Measurements from ENCODE around the gene ZNF407.

The ZNF407 gene

DNA sequence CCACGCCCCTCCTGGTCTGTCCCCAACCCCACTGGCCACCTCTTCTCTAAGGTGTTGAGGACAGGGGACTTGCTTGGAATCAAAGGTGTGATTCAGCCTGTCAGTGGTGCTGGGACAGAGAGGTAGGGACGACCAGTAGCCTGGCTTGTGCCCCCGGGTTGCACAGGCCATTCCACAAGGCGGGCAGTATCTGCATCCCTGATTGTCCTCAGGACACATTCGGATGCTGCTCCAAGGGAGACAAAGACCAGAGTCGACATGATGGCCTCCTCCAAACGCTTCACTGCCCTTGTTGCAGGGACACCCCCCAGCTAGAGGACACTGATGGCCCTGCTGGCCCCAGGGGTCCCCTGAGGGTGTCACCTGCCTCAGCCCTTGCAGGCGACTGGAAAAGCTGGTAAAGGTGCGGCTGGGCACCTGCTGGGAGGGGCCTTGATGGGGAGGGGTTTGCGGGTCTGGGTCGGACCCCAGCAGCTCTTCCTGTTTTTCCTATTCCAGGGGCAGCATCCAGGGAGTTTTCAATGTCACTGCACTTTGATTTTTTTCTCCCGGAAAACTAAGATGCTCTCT is 513.3 kb downstream of the ZNF407 start:
- H3K4me3 ChIP-seq (ENCODE audit: insufficient read depth, low read length, poor library complexity, severe bottlenecking), result no peak overlapping the region
- no peaks in the 10 kb centered on the region for H3K27me3 ChIP-seq (ENCODE audit: low read length)
- no peaks in the 10 kb centered on the region for H3K36me3 ChIP-seq (ENCODE audit: low read length)
- no peaks in the 10 kb centered on the region for H3F3A ChIP-seq (ENCODE audit: insufficient read depth)
- no peak overlapping the region for H3K4me2 ChIP-seq (ENCODE audit: low read depth, low read length, poor library complexity, severe bottlenecking)
- TF ChIP-seq, protein P1, sequence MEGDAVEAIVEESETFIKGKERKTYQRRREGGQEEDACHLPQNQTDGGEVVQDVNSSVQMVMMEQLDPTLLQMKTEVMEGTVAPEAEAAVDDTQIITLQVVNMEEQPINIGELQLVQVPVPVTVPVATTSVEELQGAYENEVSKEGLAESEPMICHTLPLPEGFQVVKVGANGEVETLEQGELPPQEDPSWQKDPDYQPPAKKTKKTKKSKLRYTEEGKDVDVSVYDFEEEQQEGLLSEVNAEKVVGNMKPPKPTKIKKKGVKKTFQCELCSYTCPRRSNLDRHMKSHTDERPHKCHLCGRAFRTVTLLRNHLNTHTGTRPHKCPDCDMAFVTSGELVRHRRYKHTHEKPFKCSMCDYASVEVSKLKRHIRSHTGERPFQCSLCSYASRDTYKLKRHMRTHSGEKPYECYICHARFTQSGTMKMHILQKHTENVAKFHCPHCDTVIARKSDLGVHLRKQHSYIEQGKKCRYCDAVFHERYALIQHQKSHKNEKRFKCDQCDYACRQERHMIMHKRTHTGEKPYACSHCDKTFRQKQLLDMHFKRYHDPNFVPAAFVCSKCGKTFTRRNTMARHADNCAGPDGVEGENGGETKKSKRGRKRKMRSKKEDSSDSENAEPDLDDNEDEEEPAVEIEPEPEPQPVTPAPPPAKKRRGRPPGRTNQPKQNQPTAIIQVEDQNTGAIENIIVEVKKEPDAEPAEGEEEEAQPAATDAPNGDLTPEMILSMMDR (IDR thresholded peaks at IDR 0.05; ENCODE audit: insufficient read depth, low read length, poor library complexity, severe bottlenecking), result no peak
- TF ChIP-seq EZH2phosphoT487 (conservative IDR thresholded peaks at IDR 0.05; ENCODE audit: low read length), result no peak
- no peaks in the 10 kb centered on the region for H4K20me1 ChIP-seq (ENCODE audit: low read depth, low read length)
- no peaks in the 10 kb centered on the region for H3K9me3 ChIP-seq (ENCODE audit: insufficient read depth, low read length)
- H3K9ac ChIP-seq (ENCODE audit: low read length), result no peak overlapping the region
- H3K9me2 ChIP-seq (replicated peaks; ENCODE audit: insufficient read depth, low read length), result no peaks in the 10 kb centered on the region
- H3K27ac ChIP-seq (ENCODE audit: low read depth, low read length), result no peak overlapping the region
- no peak overlapping the region for H2AFZ ChIP-seq (ENCODE audit: low read depth, low read length, severe bottlenecking)
- H3K79me2 ChIP-seq (ENCODE audit: insufficient read depth, low read length), result no peaks in the 10 kb centered on the region

DNA sequence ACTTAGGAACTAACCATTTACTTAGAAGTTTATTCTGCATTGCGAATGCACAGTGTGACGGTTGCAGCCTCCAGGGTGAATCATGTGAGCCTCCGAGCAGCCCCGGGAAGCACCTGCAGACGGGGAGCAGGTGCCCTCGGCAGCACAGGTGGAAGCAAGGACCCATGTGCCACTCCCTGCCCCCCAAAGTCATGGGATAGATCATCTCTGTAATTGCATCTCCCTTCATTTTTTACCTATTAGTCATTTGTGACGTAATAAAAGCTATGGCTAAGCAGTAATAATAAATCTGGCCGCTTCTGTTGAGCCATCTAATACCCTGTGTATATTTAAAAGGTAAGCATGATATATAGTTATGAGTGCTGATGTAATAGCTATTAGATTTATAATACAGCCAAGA is 514.1 kb downstream of the ZNF407 start:
- Histone ChIP-seq H3F3A (ENCODE audit: insufficient read depth) (no peaks in the 10 kb centered on the region), H4K20me1 (ENCODE audit: low read depth, low read length) (no peaks in the 10 kb centered on the region), H3K36me3 (ENCODE audit: low read length) (no peaks in the 10 kb centered on the region), H2AFZ (ENCODE audit: low read depth, low read length, severe bottlenecking) (no peak overlapping the region), H3K27ac (ENCODE audit: low read depth, low read length) (no peak overlapping the region), H3K9me2 (replicated peaks; ENCODE audit: insufficient read depth, low read length) (no peaks in the 10 kb centered on the region), H3K9ac (ENCODE audit: low read length) (no peak overlapping the region), H3K4me2 (ENCODE audit: low read depth, low read length, poor library complexity, severe bottlenecking) (no peak overlapping the region), H3K9me3 (ENCODE audit: insufficient read depth, low read length) (no peaks in the 10 kb centered on the region), H3K27me3 (ENCODE audit: low read length) (no peaks in the 10 kb centered on the region), H3K79me2 (ENCODE audit: insufficient read depth, low read length) (no peaks in the 10 kb centered on the region), H3K4me3 (ENCODE audit: insufficient read depth, low read length, poor library complexity, severe bottlenecking) (no peak overlapping the region)
- TF ChIP-seq EZH2phosphoT487 (conservative IDR thresholded peaks at IDR 0.05; ENCODE audit: low read length), result no peak
- TF ChIP-seq, protein P1 (IDR thresholded peaks at IDR 0.05; ENCODE audit: insufficient read depth, low read length, poor library complexity, severe bottlenecking), result no peak

DNA sequence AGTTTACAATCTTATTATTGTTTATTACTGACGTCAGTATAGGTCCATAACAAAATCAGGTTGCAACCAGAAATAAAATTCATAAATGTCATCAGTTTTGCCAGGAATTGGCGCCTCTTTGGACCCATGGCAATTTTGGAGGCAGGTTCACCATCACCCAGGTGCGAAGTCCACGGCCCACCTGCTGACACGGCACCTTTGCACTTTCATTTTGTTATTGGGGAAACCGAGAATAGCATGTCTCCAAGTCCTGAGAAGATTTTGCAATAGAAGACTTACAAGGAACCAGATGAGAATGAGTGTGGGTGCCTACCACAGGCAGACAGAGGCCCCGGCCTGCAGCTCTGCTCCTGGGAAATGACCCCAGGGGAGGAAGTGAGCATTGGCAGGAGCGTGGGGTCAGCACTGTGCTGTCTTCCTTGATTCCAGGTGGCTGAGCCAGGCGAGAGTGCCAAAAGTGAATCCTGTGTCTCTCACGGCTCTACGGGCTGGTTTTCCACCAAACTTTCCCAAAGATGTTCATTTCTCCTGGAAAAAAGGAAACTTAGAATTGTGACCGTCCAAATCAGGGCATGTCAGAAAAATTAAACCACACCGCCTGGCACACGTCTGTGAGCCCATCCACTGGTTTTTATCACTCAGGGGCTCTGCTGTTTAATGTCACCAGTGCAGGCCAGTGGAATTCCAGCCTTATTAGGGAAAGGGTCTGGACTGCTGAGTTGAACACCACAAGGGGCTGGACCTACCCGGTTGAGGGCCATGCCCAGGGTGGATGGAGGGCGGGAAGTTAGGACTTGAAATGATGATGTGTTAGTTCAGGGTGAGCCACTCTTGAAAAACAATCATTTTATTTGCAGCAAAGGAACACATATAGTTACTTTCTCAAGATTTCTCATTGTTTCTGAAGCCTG is 514.8 kb downstream of the ZNF407 start:
- Histone ChIP-seq H3K4me2 (ENCODE audit: low read depth, low read length, poor library complexity, severe bottlenecking) (no peak overlapping the region), H3K27me3 (ENCODE audit: low read length) (no peaks in the 10 kb centered on the region), H2AFZ (ENCODE audit: low read depth, low read length, severe bottlenecking) (no peak overlapping the region), H3K9me3 (ENCODE audit: insufficient read depth, low read length) (no peaks in the 10 kb centered on the region), H3K9me2 (replicated peaks; ENCODE audit: insufficient read depth, low read length) (no peaks in the 10 kb centered on the region), H3K9ac (ENCODE audit: low read length) (no peak overlapping the region), H3K4me3 (ENCODE audit: insufficient read depth, low read length, poor library complexity, severe bottlenecking) (no peak overlapping the region), H3F3A (ENCODE audit: insufficient read depth) (no peaks in the 10 kb centered on the region), H4K20me1 (ENCODE audit: low read depth, low read length) (no peaks in the 10 kb centered on the region), H3K79me2 (ENCODE audit: insufficient read depth, low read length) (no peaks in the 10 kb centered on the region), H3K27ac (ENCODE audit: low read depth, low read length) (no peak overlapping the region), H3K36me3 (ENCODE audit: low read length) (no peaks in the 10 kb centered on the region)
- no peak for TF ChIP-seq EZH2phosphoT487 (conservative IDR thresholded peaks at IDR 0.05; ENCODE audit: low read length)
- TF ChIP-seq, protein P1 (IDR thresholded peaks at IDR 0.05; ENCODE audit: insufficient read depth, low read length, poor library complexity, severe bottlenecking), result no peak
